HepG2 (cell line): Measurements from ENCODE around the gene MICALL2. TPM values are rescaled to one million over a fixed set of nuclear protein-coding genes. Genes with fewer than 3 reads are reported as not detected.
A peak's percentile ranks its signal among the peaks of the same experiment; 100 is the strongest.

Experiments
- ATAC-seq: fragments of 200-7000 bp; cut with Tn5 transposase; 3 replicates; pipeline ENCODE4 v1.9.1; 2020; ENCODE audit warnings: mild to moderate bottlenecking, moderate library complexity
- BruUV-seq: library from RNA; stranded (reverse); fragments of 400-500 nt; replicated peaks from 2 replicates; lab custom pipeline; 2021; lab: Mats Ljungman, UMichigan
- CTCF ChIA-PET: fragments of 300-600 bp; formaldehyde crosslinking; extraction: SDS; loops from one replicate; lab custom pipeline; 2021; ENCODE audit warnings: low total read pairs, inconsistent platforms, low intra/inter-chr PET ratio; lab: Yijun Ruan, JAX
- POLR2A ChIA-PET: fragments of 350-600 bp; sonication (Branson Sonifier 250); formaldehyde crosslinking; loops from one replicate; lab custom pipeline; 2020; ENCODE audit warnings: antibody characterized with exemption, inconsistent platforms; lab: Yijun Ruan, JAX
- DNase-seq: peaks from one replicate; pipeline ENCODE4 v3.0.0-alpha.2; 2015; ENCODE audit warnings: low spot score
- FAIRE-seq: peaks from 3 replicates; lab custom pipeline; 2011; peaks lifted over from hg19 to GRCh38; lab: Jason Lieb, UNC
- H2AFZ ChIP-seq: one replicate; pipeline ENCODE4 v1.6.1; 2011; ENCODE audit warnings: low read length, inconsistent platforms
- H3K27ac ChIP-seq: fragments of 300-600 bp; 3 replicates; pipeline ENCODE4 v1.8.0; 2011; ENCODE audit warnings: mixed run types, mild to moderate bottlenecking, mixed read lengths, low read length, inconsistent platforms; ENCODE audit not compliant: insufficient read depth; ENCODE audit errors: extremely low read length
- H3K27me3 ChIP-seq, 2 experiments: fragments of 200-600 bp in 1 of 2; 2 replicates in 1 of 2; 3 replicates in 1 of 2; pipeline versions ENCODE4 v1.6.0 to v1.8.0; 2011; ENCODE audit warnings: low read length in 2 of 2, mild to moderate bottlenecking in 2 of 2, moderate library complexity in 2 of 2, inconsistent platforms in 1 of 2; ENCODE audit not compliant: insufficient read depth in 2 of 2, control insufficient read depth in 1 of 2
- H3K36me3 ChIP-seq, 2 experiments: fragments of 200-600 bp in 1 of 2; replicated peaks in 1 of 2; 2 replicates in 1 of 2; 3 replicates in 1 of 2; pipeline versions ENCODE4 v1.5.1 to v1.8.0; 2011; ENCODE audit warnings: low read length in 2 of 2, inconsistent platforms in 1 of 2; ENCODE audit not compliant: insufficient read depth in 2 of 2, control insufficient read depth in 1 of 2
- H3K4me1 ChIP-seq: 2 replicates; pipeline ENCODE4 v1.5.1; 2012; ENCODE audit warnings: low read length, inconsistent platforms; ENCODE audit not compliant: insufficient read depth
- H3K4me2 ChIP-seq: 2 replicates; pipeline ENCODE4 v1.6.0; 2011; ENCODE audit warnings: low read depth, low read length, inconsistent platforms
- H3K4me3 ChIP-seq, 3 experiments: fragments of 200-600 bp in 1 of 3; sonication (generic), shearing (Covaris generic) in 1 of 3; replicated peaks in 1 of 3; 2 replicates each; pipeline ENCODE4 v1.5.1; 2011 to 2016; ENCODE audit warnings: low read length in 3 of 3, inconsistent platforms in 2 of 3, low read depth in 2 of 3, mild to moderate bottlenecking in 2 of 3, control low read depth in 1 of 3, mixed read lengths in 1 of 3; ENCODE audit not compliant: insufficient read depth in 1 of 3
- H3K79me2 ChIP-seq: one replicate; pipeline ENCODE4 v1.6.1; 2011; ENCODE audit warnings: low read length, inconsistent platforms; ENCODE audit not compliant: insufficient read depth
- H3K9ac ChIP-seq: 2 replicates; pipeline ENCODE4 v1.6.0; 2011; ENCODE audit warnings: mild to moderate bottlenecking, low read depth, low read length, inconsistent platforms; ENCODE audit not compliant: insufficient read depth
- H3K9me3 ChIP-seq: 2 replicates; pipeline ENCODE4 v1.5.1; 2012; ENCODE audit warnings: mild to moderate bottlenecking, low read length
- H4K20me1 ChIP-seq: 2 replicates; pipeline ENCODE4 v1.6.0; 2011; ENCODE audit warnings: inconsistent platforms, mild to moderate bottlenecking, low read length, moderate library complexity; ENCODE audit not compliant: insufficient read depth
- CBX2 ChIP-seq, 2 experiments: fragments of 200-600 bp in 1 of 2; sonication (generic); formaldehyde crosslinking in 1 of 2; IDR thresholded peaks; 2 replicates each; pipeline versions ENCODE4 v1.7.0 to v1.8.1; 2018 to 2022; ENCODE audit warnings: low read depth in 2 of 2, low read length in 1 of 2, mild to moderate bottlenecking in 1 of 2, missing genetic modification reagents in 1 of 2
- CHD4 ChIP-seq: fragments of 200-600 bp; sonication (generic); IDR thresholded peaks from 2 replicates; pipeline ENCODE4 v1.7.0; 2017; ENCODE audit warnings: mild to moderate bottlenecking, low read length, borderline replicate concordance
- DMAP1 ChIP-seq: IDR thresholded peaks from 2 replicates; pipeline ENCODE4 v1.6.1; 2016
- FOXK1 ChIP-seq: sonication (generic); formaldehyde crosslinking; IDR thresholded peaks from 2 replicates; pipeline ENCODE4 v1.4.0; 2020; ENCODE audit warnings: low read depth, missing genetic modification reagents, borderline replicate concordance
- FOXM1 ChIP-seq: sonication (generic); formaldehyde crosslinking; IDR thresholded peaks from 2 replicates; pipeline ENCODE4 v1.5.0; 2020; ENCODE audit warnings: missing genetic modification reagents
- HOXD1 ChIP-seq: sonication (generic); formaldehyde crosslinking; IDR thresholded peaks from 2 replicates; pipeline ENCODE4 v1.5.0; 2020; ENCODE audit warnings: missing genetic modification reagents
- JUNB ChIP-seq: sonication (generic); formaldehyde crosslinking; IDR thresholded peaks from 2 replicates; pipeline ENCODE4 v1.8.0; 2022; ENCODE audit warnings: missing genetic modification reagents, mild to moderate bottlenecking, borderline replicate concordance
- KLF11 ChIP-seq: IDR thresholded peaks from 2 replicates; pipeline ENCODE4 v1.6.1; 2016; ENCODE audit warnings: missing compliant biosample characterization
- NFKB2 ChIP-seq: sonication (generic); formaldehyde crosslinking; IDR thresholded peaks from 2 replicates; pipeline ENCODE4 v1.4.0; 2020; ENCODE audit warnings: missing genetic modification reagents, borderline replicate concordance
- ZBTB20 ChIP-seq: sonication (generic); formaldehyde crosslinking; IDR thresholded peaks from 2 replicates; pipeline ENCODE4 v1.8.1; 2023; ENCODE audit warnings: missing genetic modification reagents, low read depth, mild to moderate bottlenecking, borderline replicate concordance
- ZNF263 ChIP-seq: sonication (generic); formaldehyde crosslinking; IDR thresholded peaks from 2 replicates; pipeline ENCODE4 v1.4.0; 2020; ENCODE audit warnings: missing genetic modification reagents
- WGBS: methylation state at CpG from one replicate; pipeline ENCODE4 v1.1.6; 2017; ENCODE audit warnings: low lambda C conversion rate; 5-methylcytosine and 5-hydroxymethylcytosine counted together
- in situ Hi-C: cut with HindIII; loops from 2 replicates; pipeline ENCODE4 v1.10.0; 2017; ENCODE audit warnings: low pct_unique_long_range_greater_than_20kb; ENCODE audit not compliant: extremely low pct_ligation_motif_present
- intact Hi-C: fragments of 100-400 bp; cut with micrococcal nuclease; formaldehyde crosslinking; loops from one replicate; pipeline ENCODE4 v1.10.0; 2022; ENCODE audit not compliant: unreplicated experiment
- polyA plus RNA-seq, 8 experiments: library from polyadenylated mRNA; depleted of rRNA in 3 of 8; stranded (reverse) in 7 of 8; unstranded in 1 of 8; fragments of >200 nt; fragmentation: Illumina TruSeq in 4 of 8; extraction: Trizol in 4 of 8; gene quantifications; 2 replicates each; pipeline versions ENCODE4 v1.2.1 to v1.2.3, GENCODE V29; 2011 to 2016; ENCODE audit warnings: low read depth in 4 of 8, missing spikeins in 1 of 8, mixed read lengths in 1 of 8; ENCODE audit not compliant: insufficient read depth in 1 of 8
- total RNA-seq, 5 experiments: library from RNA; depleted of rRNA; stranded (reverse); fragments of >200 nt; fragmentation: Illumina TruSeq; extraction: Trizol; gene quantifications; 2 replicates each; pipeline ENCODE4 v1.2.3, GENCODE V29; 2016; ENCODE audit warnings: low read depth in 1 of 5
- TF ChIP-seq, protein P1 (sequence below): sonication (generic); formaldehyde crosslinking; IDR thresholded peaks from 2 replicates; pipeline ENCODE4 v1.5.0; 2020; ENCODE audit warnings: missing genetic modification reagents
- TF ChIP-seq, protein P2 (sequence below): sonication (generic); formaldehyde crosslinking; IDR thresholded peaks from 2 replicates; pipeline ENCODE4 v1.5.0; 2020; ENCODE audit warnings: mild to moderate bottlenecking, missing genetic modification reagents, borderline replicate concordance
- TF ChIP-seq, protein P3 (sequence below): sonication (generic); formaldehyde crosslinking; IDR thresholded peaks from 2 replicates; pipeline ENCODE4 v1.8.0; 2022; ENCODE audit warnings: missing genetic modification reagents, mild to moderate bottlenecking, borderline replicate concordance
- TF ChIP-seq, protein P4 (sequence below): sonication (generic); formaldehyde crosslinking; IDR thresholded peaks from 2 replicates; pipeline ENCODE4 v1.5.0; 2020; ENCODE audit warnings: missing genetic modification reagents, mild to moderate bottlenecking, borderline replicate concordance

The MICALL2 gene
- total and polyA plus RNA-seq, 2 of the 13 experiments (the other 11 are each of a cell fraction or from before 2014, with no cell fraction given) = 5.8 to 12.4 TPM

DNA sequence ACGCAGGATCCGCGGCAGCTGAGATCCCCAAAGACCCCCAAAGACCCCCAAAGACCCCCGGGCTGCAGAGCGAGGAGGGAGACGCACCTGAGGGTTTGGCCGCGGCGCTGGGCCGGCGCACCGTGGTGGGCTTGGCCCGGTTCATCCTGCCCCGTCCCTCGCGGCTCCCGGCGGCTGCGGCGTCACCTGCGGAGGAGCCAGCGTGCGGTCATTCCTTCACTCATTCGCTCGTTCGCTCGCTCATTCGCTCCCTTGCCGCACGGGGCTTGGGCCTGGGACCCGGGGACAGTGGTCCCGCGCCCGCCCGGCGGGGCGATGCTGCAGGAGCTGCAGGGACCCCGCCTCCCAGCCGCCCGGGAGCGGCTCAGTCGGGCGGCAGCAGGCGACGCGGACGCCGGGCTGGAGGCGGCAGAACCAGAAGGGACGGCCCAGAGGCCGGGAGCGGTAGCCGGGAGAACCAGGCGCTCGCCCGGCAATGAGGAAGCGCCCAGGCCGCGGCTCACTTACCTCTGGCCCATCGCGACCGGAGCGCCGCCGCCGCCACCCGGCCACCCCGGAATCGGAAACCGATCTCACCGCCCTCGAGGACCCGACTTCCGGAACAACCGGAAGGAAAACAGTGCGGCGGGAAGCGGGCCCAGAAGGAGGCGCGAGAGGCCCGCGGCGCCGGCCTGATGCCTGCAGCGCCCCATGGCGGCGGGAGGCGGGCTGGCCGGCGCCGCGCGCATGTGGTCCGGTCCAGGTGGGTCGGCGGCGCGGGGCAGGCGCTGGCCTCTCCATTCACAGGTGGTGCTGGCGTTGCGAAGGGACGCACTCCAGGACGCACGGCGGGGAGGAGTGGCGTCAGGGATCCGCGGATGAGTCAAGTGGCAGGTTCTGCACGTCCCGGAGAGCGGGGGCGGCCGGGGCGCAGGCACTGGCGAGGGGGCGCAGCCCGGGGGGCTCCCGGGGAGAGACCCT is 44.8 kb upstream of the MICALL2 start, which contains the start of gene INTS1:
INTS1 (minus strand) TSS at position 574 of the 960 bp plus-strand sequence; CDS start at position 145, 429 bp downstream.
- Histone ChIP-seq H3K9ac (peak within 1 kb of the TSS; percentile 90), H3K36me3 (peaks cover 14 to 35% of the 10 kb centered on the region in 2 experiments), H3K4me2 (peak within 1 kb of the TSS; percentile 100), H2AFZ (no peak within 1 kb of the TSS), H3K9me3 (no peaks in the 10 kb centered on the region), H4K20me1 (no peaks in the 10 kb centered on the region), H3K4me1 (peaks cover 40% of the 10 kb centered on the region), H3K4me3 (peak within 1 kb of the TSS; percentile 91 to 100 (median 97)), H3K79me2 (peaks cover 26% of the 10 kb centered on the region), H3K27ac (peak within 1 kb of the TSS; percentile 55), H3K27me3 (no peaks in the 10 kb centered on the region; a peak in 1 of 5 replicates)
- POLR2A ChIA-PET = interaction anchor here (1.5 to 4.4 kb wide), 2 partner anchors 12 to 52 kb away, joined by 4 to 30 read pairs; partner anchors contain the start of gene TMEM184A
- in situ Hi-C loops (loop anchor here (5.0 kb wide), 1 partner anchor 53 kb away; the partner anchor contains the start of gene TMEM184A), intact Hi-C loops (loop anchor here (1.0 kb wide), 1 partner anchor 27 kb away; no protein-coding TSS in a partner anchor)
- FAIRE-seq (no peak), ATAC-seq (peak; percentile 87), DNase-seq (peak; percentile 84)
- 0% methylated on average over 3 of the region's 118 CpGs for WGBS
- TSS peak; percentile 77 for BruUV-seq
- CTCF ChIA-PET = interaction anchor here (0.7 to 2.4 kb wide), 3 partner anchors 29 to 52 kb away, joined by 3 to 24 read pairs (median 3); partner anchors contain the start of gene TMEM184A
- no peak for TF ChIP-seq JUNB (CRISPR knock-in tag)
- TF ChIP-seq NFKB2 (CRISPR knock-in tag) = peak; percentile 41; the same call in 1 of the 2 replicates
- TF ChIP-seq ZNF263 (CRISPR knock-in tag) = peak; percentile 81
- TF ChIP-seq, protein P1, sequence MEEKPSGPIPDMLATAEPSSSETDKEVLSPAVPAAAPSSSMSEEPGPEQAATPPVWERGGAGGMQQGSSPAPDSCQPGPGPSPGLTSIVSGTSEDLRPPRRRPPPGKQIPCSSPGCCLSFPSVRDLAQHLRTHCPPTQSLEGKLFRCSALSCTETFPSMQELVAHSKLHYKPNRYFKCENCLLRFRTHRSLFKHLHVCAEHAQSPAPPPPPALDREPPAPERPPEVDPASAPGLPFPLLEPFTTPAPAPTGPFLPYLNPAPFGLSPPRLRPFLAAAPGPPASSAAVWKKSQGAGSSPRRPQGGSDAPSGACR (CRISPR knock-in tag) = 0 out of 2 replicates have a peak, but pooled peaks have one; percentile 70
- no peak for TF ChIP-seq FOXM1 (CRISPR knock-in tag)
- TF ChIP-seq DMAP1 (CRISPR knock-in tag) = peak; percentile 69; the same call in 1 of the 2 replicates
- TF ChIP-seq HOXD1 = no peak
- TF ChIP-seq, protein P2, sequence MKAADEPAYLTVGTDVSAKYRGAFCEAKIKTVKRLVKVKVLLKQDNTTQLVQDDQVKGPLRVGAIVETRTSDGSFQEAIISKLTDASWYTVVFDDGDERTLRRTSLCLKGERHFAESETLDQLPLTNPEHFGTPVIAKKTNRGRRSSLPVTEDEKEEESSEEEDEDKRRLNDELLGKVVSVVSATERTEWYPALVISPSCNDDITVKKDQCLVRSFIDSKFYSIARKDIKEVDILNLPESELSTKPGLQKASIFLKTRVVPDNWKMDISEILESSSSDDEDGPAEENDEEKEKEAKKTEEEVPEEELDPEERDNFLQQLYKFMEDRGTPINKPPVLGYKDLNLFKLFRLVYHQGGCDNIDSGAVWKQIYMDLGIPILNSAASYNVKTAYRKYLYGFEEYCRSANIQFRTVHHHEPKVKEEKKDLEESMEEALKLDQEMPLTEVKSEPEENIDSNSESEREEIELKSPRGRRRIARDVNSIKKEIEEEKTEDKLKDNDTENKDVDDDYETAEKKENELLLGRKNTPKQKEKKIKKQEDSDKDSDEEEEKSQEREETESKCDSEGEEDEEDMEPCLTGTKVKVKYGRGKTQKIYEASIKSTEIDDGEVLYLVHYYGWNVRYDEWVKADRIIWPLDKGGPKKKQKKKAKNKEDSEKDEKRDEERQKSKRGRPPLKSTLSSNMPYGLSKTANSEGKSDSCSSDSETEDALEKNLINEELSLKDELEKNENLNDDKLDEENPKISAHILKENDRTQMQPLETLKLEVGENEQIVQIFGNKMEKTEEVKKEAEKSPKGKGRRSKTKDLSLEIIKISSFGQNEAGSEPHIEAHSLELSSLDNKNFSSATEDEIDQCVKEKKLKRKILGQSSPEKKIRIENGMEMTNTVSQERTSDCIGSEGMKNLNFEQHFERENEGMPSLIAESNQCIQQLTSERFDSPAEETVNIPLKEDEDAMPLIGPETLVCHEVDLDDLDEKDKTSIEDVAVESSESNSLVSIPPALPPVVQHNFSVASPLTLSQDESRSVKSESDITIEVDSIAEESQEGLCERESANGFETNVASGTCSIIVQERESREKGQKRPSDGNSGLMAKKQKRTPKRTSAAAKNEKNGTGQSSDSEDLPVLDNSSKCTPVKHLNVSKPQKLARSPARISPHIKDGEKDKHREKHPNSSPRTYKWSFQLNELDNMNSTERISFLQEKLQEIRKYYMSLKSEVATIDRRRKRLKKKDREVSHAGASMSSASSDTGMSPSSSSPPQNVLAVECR (CRISPR knock-in tag) = peak; percentile 90
- TF ChIP-seq, protein P3, sequence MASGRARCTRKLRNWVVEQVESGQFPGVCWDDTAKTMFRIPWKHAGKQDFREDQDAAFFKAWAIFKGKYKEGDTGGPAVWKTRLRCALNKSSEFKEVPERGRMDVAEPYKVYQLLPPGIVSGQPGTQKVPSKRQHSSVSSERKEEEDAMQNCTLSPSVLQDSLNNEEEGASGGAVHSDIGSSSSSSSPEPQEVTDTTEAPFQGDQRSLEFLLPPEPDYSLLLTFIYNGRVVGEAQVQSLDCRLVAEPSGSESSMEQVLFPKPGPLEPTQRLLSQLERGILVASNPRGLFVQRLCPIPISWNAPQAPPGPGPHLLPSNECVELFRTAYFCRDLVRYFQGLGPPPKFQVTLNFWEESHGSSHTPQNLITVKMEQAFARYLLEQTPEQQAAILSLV (CRISPR knock-in tag) = 0 out of 2 replicates have a peak, but pooled peaks have one; percentile 48
- TF ChIP-seq, protein P4, sequence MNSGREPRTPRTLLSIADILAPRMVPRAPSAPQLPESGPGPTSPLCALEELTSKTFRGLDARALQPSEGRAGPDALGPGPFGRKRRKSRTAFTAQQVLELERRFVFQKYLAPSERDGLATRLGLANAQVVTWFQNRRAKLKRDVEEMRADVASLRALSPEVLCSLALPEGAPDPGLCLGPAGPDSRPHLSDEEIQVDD = no peak
- no peak for TF ChIP-seq CBX2 (IDR thresholded peaks at IDR 0.05; ENCODE audit: low read depth, low read length)
- TF ChIP-seq CBX2 (CRISPR knock-in tag; IDR thresholded peaks at IDR 0.05; ENCODE audit: low read depth) = no peak
- no peak for TF ChIP-seq KLF11 (CRISPR knock-in tag)
- TF ChIP-seq CHD4 = no peak
- peak; percentile 54; the same call in 1 of the 2 replicates for TF ChIP-seq ZBTB20
- TF ChIP-seq FOXK1 (CRISPR knock-in tag) = peak; percentile 100
